Measurements from ENCODE around the gene NPEPL1.

NPEPL1 gene

DNA sequence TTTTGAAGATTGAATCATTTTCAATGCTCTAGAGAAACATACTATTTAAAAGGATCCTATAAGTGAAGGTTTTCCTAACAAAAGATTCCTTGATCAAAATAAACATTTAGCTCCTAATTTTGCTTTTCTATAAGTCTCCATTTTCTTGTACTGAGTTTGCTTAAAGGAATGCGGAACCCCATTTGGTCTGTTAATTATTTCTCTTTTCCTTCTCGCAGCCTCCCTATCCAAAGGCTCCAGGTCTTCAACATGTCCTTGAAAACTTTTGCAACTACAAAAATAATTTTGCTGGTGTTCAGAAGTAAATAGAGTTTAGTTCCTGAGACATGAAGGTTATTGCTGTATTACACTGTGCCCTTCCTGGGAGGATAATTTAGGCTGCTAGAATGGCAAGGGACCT is 8.3 kb upstream of the NPEPL1 start:
- no peak for DNase-seq (ENCODE audit: low spot score)

DNA sequence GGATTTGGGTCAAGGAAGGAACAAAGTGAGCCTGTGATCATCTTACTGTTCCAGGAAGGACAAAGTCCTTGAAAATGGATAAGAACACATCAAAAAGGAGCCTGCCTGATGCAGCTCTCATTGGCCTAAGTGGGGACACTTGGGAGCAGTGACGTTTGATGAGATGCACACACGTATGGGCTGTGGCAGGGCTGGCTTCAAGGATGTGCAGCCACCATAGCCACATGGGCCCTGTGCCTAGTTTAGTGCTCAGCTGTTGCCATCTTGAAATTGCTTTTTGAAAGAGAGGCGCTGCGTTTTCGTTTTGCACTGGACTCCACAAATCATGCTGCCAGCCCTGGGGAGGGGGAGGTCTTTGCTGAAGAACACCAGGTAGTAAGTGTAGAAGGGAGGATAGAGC is 6.6 kb upstream of the NPEPL1 start:
- no peak for DNase-seq (ENCODE audit: low spot score)

DNA sequence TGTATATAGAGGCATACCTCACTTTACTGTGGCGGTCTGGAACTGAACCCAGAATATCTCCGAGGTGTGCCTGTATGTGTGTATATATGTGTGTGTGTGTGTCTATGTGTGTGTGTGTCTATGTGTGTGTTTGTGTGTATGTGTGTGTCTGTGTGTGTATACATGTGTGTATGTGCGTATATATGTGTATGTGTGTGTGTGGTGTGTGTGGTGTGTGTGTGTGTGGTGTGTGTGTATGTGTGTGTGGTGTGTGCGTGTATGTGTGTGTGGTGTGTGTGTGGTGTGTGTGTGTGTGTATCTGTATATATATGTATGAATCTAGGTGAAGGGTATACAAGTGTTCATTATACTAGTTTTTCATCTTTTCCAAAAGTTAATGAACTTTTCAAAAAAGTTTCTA is 4.2 kb upstream of the NPEPL1 start:
- no peak for DNase-seq (ENCODE audit: low spot score)

DNA sequence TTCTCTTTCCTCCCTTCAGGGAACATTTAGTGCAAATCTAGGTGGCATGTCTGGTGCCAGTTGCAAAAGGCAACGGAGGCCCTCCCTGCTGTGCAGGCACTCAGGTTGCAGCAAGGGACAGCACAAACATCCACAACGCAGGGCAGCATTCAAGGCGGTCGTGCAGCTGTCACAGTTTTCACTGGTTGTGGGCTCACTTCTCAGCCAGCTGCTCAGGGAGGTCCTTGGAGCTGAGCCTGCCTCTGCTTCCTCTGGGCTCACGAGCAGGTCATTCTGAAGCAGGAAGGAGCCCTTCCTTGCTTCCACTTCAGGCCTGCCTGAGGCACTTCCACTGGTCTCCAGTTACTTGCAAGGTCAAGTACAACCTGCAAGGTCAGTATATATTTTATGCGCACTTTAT is 3.8 kb upstream of the NPEPL1 start:
- no peak for DNase-seq (ENCODE audit: low spot score)

DNA sequence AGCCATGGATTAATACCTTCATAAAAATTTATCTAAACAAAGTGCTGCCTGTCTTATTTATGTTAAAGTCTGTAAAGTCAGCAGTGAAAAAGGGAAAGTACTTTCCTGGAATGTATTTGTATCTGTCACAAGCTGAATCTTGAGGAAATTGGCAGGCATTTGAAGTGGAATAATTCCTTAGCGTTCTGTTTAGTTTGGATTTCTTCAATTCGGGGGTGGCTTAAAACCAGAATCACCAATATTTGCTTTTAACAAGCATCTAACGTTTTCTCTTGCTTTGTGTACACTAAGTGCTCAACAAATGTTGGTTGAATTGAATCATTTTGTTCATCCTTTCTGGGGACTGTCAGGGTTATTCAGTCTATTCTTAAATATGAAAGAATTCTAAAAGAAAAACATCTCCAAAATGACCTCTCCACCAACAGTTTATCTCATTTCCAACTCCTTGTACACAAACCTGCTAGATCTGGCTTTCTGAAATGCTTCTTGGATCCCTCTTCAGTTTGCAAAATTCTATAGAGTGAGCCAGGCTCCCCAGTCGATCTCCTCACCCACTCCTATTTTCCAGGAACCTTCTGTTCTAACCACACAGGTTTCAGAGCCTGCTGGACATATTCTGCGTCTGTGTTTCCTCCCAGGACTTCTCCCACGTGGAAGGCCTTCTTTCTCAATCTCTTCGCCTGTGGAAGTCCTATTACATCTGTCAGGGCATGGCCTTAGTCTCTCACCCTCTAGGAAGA is 2.0 kb upstream of the NPEPL1 start:
- DNase-seq (ENCODE audit: low spot score) = no peak

GRCh38 chr20:58691773-58692578 is 624 bp upstream of the NPEPL1 start:
- DNase-seq (ENCODE audit: low spot score) = no peak

GRCh38 chr20:58693226-58694006 is 816 bp downstream of the NPEPL1 start:
- no peak for DNase-seq (ENCODE audit: low spot score)

- no peak for DNase-seq (ENCODE audit: low spot score)
These were observed 1.9 kb downstream of the NPEPL1 start for GRCh38 chr20:58694241-58695083.

GRCh38 chr20:58695084-58695722 is 2.6 kb downstream of the NPEPL1 start:
- no peak for DNase-seq (ENCODE audit: low spot score)

GRCh38 chr20:58695895-58696375 is 3.3 kb downstream of the NPEPL1 start:
- DNase-seq (ENCODE audit: low spot score) = no peak

DNA sequence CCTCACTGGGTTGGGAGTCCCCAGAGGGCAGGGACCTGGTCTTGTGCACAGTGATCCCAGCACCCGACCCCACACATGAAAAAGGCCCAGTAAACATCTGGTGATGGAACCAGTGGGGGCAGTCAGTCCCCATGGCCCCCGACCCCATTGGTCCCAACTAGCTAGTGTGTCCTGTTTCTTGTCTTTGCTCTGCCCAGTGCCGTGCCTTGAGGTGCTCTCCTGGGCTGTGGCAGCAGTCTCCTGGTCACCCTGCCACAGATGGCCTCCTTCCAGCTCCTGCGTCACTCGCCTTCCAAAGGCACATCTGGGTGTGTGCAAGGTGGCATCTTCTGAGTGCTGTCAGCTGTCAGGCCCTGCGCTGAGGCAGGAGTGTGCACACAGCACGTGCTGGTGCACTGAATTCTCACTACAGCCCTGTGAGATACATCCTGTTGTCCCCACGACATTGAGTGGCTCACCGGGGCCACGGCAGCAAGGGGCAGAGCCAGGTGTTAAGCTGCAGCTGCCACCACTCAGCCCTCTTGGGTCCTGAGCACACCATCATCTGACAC is 3.9 kb downstream of the NPEPL1 start:
- DNase-seq (ENCODE audit: low spot score) = no peak

- DNase-seq (ENCODE audit: low spot score) = no peak
These were observed 4.7 kb downstream of the NPEPL1 start for GRCh38 chr20:58697201-58697866.

DNA sequence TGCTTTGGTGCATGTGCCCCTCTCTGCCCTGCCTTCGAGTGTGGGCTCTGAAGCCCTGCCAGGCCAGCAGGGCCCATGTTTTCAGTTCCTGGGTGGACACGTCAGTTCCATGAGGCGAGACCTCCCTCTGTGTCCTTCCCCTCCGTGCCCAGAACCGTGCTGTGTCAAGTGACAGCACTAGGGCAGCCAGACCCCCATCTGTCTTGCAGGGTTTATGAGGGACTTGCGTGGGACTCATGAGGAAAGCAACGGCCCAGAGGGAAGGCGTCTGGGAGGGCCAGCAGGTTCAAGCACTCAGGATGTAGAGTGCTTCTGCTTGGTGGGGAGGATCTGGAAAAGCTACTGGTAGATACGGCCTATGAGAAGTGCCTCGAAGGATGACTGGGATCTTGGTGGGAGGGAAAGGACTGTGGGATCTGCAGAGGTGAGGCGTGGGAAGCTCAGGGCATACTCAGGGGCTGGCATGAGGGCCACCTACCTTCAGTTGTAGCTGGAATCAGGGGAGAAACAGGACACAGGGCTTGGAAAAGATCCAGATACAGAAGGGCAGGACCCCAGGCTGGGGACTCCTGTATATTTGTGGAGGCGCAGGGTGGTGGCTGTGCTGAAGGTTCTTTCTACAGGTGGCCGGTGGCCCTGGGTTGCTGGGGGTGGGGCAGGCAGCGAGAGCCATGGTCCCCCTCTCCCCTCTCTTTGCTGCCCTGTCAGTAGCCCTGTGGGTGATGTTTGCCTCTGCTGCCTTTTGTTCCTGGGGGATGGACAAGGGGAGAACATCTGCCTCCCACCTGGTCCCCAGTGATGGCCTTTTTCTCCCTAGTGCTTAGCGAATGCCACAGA is 5.5 kb downstream of the NPEPL1 start:
- DNase-seq (ENCODE audit: low spot score) = no peak

DNA sequence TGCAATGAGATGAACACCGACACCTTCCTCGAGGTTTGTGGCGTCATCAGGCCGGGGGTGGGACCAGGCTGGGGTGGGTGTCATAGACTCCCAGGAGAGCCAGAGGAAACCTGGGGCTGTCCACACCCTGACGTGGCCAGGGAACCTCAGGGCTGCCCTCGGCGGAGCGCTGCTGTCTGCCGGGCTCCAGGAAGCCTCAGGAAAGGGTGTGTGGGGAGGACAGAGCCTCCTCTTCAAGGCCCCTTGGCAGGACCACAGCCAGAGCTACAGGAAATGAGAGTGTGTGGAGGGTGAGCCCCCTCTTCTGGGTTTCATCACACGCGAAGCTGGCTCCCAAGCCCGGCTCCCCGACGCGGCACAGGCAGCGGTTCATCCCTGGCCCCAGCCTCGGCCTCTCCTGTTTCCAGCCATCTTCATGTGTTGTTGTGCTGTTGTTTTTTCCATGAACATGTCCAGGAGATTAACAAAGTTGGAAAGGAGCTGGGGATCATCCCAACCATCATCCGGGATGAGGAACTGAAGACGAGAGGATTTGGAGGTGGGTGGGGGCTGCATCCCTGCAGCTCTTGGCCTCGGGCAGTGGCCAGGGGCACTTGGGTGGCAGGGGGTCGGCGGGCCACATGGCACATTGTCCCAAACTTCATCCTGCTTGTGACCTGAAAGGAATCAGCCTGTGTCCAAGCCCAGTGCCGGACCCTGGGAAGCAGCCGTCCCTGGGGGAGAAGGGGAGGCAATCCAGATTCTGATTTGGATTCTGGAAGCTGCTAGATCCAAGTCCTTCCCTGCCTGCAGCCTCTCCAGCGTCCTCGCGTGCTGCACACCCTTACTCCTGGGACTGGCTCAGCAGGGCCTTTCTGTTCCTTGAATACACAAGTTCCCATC is 6.4 kb downstream of the NPEPL1 start:
- no peak for DNase-seq (ENCODE audit: low spot score)

- no peak for DNase-seq (ENCODE audit: low spot score)
These were observed 7.1 kb downstream of the NPEPL1 start for GRCh38 chr20:58699623-58700107.

DNA sequence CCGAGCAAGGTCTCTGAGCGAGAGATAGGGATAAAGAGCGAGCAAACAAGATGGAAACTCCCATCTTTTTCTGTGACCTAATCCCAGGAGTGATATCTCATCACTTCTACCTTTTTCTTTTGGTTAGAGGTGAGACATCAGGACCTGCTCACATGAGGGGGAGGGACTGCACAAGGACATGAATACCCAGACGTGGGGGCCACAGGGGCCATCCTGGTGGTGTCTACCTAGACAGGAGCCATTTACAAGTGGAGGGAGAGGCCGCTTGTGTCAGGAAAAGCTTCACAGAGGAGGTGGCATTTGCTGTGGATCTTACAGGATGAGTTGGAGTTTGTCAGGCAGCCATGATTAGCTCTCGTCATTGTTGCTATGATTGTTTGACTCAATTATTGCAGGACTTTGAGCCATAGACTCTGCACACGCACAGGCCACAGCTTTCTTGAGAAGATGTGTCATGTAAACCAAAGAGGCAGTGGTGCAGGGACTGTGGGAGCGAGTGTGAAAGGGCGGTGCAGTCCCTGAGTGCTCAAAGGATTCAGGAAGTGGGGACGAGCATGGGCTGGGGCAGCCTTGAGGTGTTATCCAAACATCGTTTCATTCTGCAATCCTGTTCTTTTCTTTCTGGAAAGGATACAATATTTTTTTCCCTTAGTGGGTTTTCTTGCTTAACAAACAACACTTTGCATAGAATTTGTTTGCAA is 7.7 kb downstream of the NPEPL1 start:
- DNase-seq (ENCODE audit: low spot score) = no peak

DNA sequence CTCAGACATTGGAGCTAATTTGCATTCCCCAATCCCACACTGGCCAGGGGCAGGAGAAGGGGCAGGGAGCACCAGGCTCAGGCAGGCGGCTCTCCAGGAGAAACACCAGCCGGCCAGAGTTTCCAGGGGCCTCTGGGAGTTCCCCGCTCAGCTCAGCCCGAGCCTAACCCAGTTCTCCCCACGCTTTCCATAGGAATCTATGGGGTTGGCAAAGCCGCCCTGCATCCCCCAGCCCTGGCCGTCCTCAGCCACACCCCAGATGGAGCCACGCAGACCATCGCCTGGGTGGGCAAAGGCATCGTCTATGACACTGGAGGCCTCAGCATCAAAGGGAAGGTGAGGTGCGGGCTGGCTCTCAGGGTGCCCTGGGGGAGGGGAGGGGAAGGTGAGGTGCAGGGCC is 8.2 kb downstream of the NPEPL1 start:
- DNase-seq (ENCODE audit: low spot score) = no peak
